HS-5 (cell line): ENCODE measurements around the gene AP2A1.

ENCODE experiments used
- DNase-seq: peaks from one replicate; pipeline ENCODE4 v3.0.0-alpha.2; 2012; ENCODE audit warnings: low read depth

The AP2A1 gene

GRCh38 chr19:49766007-49766929 is 533 bp upstream of the AP2A1 start:
- peak; percentile 99 for DNase-seq

- no peak for DNase-seq
These were observed 580 bp downstream of the AP2A1 start for GRCh38 chr19:49767381-49767780.

DNA sequence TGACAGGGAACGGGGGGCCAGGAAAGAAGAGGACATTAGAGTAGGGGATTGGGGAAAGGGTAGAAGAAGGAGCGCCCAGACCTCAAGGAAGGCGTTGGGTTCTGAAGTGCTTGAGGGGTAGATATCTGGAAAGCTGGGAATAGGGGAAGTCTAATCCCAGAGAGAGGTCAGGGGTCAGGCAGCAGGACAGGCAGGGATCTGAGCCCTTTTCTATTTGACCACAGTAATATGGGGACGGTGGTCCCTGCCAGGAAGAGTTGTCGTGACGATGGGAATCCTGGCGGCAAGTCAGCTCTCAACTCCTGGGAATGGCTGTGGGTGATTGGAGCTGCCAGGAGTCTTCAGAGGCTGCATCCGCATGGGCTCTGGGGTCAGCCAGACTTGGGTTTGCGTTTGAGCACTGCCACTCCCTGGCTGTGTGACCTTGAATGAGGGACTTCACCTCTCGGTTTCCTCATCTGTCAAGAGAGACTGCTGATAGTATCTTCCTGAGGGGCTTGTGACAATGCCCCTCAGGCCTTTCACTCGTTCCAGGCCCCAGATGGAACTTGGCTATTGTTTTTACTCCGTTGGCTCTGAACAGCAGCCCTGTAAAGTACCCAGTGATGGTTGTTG is 1.3 kb downstream of the AP2A1 start:
- no peak for DNase-seq

GRCh38 chr19:49770529-49770928 is 3.7 kb downstream of the AP2A1 start:
- no peak for DNase-seq

DNA sequence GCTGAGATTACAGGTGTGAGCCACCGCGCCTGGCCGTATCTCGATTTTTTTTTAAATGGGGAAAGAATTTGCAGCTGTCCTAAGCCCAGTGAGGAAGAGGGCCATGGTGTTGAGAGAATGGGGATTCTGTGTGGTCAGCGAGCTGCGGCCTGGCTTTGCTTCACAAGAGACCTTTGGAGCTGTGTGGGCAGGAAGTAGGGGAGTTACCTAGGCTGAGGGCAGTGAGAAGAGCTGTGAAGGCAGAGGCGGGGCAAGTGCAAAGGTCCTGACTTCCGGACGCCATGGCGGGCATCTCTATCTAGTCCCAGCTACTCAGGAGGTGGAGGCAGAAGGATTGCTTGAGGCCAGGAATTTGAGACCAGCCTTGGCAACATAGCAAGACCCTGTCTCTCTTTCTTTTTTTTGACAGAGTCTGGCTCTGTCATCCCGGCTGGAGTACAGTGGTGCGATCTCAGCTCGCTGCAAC is 4.9 kb downstream of the AP2A1 start:
- DNase-seq, result no peak

GRCh38 chr19:49772850-49773432 is 6.1 kb downstream of the AP2A1 start:
- DNase-seq, result no peak

GRCh38 chr19:49773663-49774350 is 7.0 kb downstream of the AP2A1 start:
- no peak for DNase-seq

DNA sequence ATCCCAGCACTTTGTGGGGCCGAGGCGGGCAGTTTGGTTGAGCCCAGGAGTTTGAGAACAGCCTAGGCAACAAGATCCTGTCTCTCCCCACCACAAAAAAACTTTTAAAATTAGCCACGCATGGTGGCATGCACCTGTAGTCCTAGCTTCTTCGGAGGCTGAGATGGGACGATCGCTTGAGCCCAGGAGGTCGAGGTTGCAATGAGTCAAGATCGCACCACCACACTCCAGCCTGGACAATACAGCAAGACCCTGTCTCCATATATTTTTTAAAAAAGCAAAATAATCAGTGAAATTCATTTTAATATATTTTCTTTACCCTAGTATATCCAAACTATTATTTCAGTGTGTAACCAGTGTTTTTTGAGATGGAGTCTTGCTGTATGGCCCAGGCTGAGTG is 8.2 kb downstream of the AP2A1 start:
- no peak for DNase-seq

GRCh38 chr19:49775742-49776370 is 9.1 kb downstream of the AP2A1 start:
- DNase-seq, result no peak

DNA sequence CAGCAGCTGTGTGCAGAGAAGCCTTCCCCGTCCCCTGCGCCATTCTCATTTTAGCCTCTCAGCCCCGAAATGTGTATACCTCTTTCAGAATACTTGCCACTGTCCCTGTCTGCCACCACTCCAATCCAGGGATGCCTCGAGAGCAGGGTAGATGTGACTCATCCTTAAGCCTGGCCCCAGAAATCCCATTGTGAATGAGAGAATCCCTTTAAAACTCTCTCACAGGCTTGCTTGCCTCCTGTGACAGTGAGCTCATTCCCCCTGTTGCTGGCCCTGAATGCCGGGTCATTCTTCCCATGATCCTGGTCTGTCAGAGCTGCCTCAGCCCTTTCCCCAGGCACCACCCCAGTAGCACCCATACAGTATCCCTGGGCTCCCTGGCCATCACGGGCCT is 9.6 kb downstream of the AP2A1 start:
- DNase-seq, result no peak

GRCh38 chr19:49779731-49780555 is 13.1 kb downstream of the AP2A1 start:
- no peak for DNase-seq

DNA sequence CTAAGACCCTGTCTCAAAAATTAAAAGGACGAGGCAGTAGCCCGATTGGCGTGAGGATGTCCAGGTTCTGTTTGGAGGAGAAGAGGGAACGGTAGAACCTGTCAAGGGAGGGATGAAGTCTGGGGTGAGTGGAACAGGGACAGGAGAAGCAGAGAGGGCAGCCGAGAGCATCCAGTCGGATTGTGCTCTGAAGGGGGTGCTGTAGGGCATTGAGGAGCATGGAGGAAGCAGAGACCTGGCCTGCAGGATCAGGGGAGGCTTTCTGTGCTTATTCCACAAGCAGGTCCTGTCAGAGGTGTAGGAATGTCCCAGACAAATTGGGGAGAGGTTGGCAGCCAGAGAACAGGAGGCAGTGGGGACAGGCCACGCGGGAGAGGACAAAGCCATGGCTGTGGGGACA is 14.1 kb downstream of the AP2A1 start:
- DNase-seq, result no peak

DNA sequence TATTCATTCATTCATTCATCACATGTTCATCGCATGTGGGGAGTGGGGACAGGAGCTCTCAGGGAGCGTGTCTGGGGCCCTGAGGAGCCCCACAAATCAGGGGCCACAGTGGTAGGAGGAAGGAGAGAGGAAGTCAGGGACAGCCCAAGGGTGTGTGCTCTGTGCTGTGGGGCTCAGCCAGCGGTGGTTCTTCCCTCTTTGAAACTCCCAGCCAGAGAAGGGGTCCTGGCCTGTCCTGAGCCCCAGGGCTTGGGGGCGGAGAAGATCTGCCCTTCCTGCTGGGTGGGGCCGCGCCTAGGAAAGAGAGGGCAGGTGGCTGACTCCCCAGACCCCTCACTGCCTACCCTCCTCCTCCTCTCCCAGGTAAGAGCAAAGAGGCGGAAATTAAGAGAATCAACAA is 14.6 kb downstream of the AP2A1 start:
- no peak for DNase-seq

DNA sequence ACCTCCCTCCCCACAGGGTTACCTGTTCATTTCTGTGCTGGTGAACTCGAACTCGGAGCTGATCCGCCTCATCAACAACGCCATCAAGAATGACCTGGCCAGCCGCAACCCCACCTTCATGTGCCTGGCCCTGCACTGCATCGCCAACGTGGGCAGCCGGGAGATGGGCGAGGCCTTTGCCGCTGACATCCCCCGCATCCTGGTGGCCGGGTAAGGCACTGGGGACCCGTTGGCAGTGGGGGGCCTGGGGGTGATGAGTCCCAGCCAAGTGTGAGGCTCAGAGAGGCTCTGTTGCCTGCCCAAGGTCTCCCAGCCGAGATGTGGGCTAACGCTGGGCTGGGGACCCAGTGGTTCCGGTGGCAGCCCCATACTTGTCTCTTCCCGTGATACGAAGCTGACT is 15.7 kb downstream of the AP2A1 start:
- no peak for DNase-seq

DNA sequence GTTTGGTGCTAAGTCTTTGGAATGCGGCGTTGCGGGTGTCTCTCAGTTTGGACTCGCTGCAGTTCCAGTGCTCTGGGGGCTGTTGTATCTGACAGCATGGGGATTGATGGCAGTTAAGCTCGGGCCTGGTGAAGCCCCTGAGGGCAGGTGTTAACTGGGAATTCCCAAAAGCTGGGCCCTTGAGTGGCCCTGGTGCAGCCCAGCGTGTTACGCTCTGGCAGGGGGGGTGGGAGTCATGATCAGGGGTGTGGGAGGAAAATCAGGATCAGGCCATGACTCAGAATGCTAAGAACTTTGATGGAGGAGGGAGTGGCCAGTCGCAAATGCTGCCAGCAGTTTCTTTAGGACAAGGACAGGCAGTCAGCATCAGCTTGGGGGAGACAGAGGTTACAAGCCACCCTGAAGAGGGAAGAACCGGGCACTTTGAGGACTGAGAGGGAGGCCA is 19.6 kb downstream of the AP2A1 start:
- DNase-seq, result peak; percentile 16

- no peak for DNase-seq
These were observed 20.9 kb downstream of the AP2A1 start for GRCh38 chr19:49787746-49788145.

GRCh38 chr19:49788857-49789256 is 22.1 kb downstream of the AP2A1 start:
- no peak for DNase-seq

GRCh38 chr19:49790866-49791265 is 24.1 kb downstream of the AP2A1 start:
- no peak for DNase-seq

- DNase-seq, result no peak
These were observed 25.1 kb downstream of the AP2A1 start for GRCh38 chr19:49791776-49792445.

DNA sequence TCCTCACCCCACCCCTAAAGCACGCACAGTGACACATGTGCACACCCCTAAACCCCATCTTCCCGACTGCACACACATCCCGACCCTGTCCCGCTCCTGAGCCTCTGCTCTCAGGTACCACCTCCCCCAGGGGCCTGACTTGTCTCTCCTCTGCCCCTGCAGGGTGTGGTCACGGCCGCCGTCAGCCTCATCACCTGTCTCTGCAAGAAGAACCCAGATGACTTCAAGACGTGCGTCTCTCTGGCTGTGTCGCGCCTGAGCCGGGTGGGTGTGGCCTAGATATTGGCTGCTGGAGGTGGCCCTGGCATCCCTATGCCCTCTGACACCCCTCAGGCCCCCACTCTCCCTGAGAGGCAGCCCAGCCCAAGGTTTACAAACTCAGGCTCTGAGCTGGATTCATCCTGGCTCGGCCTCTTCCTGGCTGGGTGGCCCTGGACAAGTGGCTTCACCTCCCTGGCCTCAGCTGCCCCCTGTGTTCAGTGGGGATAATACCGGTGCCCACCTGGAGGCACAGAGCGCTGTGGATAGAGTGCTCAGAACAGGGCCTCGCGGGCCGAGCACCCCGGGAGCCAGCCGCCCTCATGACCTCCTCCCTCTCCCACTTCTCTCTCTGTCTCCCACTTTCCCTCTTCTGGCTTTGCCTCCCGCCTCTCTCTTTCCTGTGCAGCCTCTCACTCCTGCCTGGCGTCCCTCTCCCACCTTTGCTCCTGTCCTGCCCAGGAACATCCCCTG is 26.2 kb downstream of the AP2A1 start:
- no peak for DNase-seq
